Sigmoid colon (tissue), 4 donors: ENCODE measurements around the gene FAM114A1.

Experiments
- CTCF ChIP-seq, 4 experiments: fragments of 450-650 bp in 3 of 4; fragments of 200-600 bp in 1 of 4; IDR thresholded peaks; one replicate each; pipeline ENCODE4 v1.5.1; 2016 to 2019; ENCODE audit warnings: antibody characterized with exemption in 4 of 4, mild to moderate bottlenecking in 3 of 4, moderate library complexity in 2 of 4
- EP300 ChIP-seq, 4 donors: sonication (generic); formaldehyde crosslinking; IDR thresholded peaks; one replicate each; pipeline ENCODE4 v1.6.1; 2017; ENCODE audit warnings: antibody characterized with exemption in 4 of 4
- POLR2A ChIP-seq, 2 donors: fragments of 450-650 bp; IDR thresholded peaks; one replicate each; pipeline ENCODE4 v1.6.1; 2016; ENCODE audit warnings: antibody characterized with exemption in 2 of 2, mild to moderate bottlenecking in 2 of 2, moderate library complexity in 2 of 2

- no peak for TF ChIP-seq EP300 (IDR thresholded peaks at IDR 0.05)
- no peak for TF ChIP-seq CTCF (IDR thresholded peaks at IDR 0.05)
- TF ChIP-seq POLR2A (IDR thresholded peaks at IDR 0.05) = no peak
These were observed 38.4 kb upstream of the FAM114A1 start for GRCh38 chr4:38829237-38829636.
